Measurements from ENCODE around the gene TBL1Y. TPM values are rescaled to one million over a fixed set of nuclear protein-coding genes. Genes with fewer than 3 reads are reported as not detected.

The TBL1Y gene
- total RNA-seq, 1 donor, result not detected

DNA sequence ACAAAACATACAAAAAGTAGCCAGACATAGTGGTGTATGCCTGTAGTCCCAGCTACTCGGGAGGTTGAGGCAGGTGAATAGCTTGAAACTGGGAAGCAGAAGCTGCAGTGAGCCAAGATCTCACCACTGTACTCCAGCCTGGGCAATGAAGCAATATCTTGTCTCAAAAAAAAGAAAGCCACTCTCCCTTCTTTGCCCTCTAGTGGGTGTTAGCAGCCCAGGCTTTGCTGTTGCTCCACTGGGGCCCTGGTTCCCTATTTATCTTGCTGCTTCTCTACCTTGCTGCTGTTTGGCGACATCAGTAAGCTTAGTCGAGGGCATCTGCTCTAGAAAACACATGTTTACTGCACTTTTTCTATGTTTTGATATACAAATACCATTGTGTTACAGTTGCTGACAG lies 189.2 kb downstream of the TBL1Y start:
- H2AFZ ChIP-seq (ENCODE audit: low read length), result no peak overlapping the region
- H3K27ac ChIP-seq (ENCODE audit: low read depth, low read length), result no peak overlapping the region
- DNase-seq (ENCODE audit: insufficient read length, low spot score, missing footprints), result no peak
- TF ChIP-seq, protein P1, sequence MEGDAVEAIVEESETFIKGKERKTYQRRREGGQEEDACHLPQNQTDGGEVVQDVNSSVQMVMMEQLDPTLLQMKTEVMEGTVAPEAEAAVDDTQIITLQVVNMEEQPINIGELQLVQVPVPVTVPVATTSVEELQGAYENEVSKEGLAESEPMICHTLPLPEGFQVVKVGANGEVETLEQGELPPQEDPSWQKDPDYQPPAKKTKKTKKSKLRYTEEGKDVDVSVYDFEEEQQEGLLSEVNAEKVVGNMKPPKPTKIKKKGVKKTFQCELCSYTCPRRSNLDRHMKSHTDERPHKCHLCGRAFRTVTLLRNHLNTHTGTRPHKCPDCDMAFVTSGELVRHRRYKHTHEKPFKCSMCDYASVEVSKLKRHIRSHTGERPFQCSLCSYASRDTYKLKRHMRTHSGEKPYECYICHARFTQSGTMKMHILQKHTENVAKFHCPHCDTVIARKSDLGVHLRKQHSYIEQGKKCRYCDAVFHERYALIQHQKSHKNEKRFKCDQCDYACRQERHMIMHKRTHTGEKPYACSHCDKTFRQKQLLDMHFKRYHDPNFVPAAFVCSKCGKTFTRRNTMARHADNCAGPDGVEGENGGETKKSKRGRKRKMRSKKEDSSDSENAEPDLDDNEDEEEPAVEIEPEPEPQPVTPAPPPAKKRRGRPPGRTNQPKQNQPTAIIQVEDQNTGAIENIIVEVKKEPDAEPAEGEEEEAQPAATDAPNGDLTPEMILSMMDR (IDR thresholded peaks at IDR 0.05; ENCODE audit: extremely low read depth, low read depth, low read length), result no peak
- no peak overlapping the region for H3K4me2 ChIP-seq (ENCODE audit: insufficient read depth, low read length)
- no peaks in the 10 kb centered on the region for H3K9me3 ChIP-seq (ENCODE audit: low read depth, low read length)
- H4K20me1 ChIP-seq (ENCODE audit: insufficient read depth, low read length), result no peaks in the 10 kb centered on the region
- no peaks in the 10 kb centered on the region for H3K4me1 ChIP-seq (ENCODE audit: insufficient read depth, low read length)
- no peaks in the 10 kb centered on the region for H3K36me3 ChIP-seq (ENCODE audit: insufficient read depth, low read length)
- H3K79me2 ChIP-seq (ENCODE audit: insufficient read depth, low read length), result no peaks in the 10 kb centered on the region
- no peaks in the 10 kb centered on the region for H3K27me3 ChIP-seq (ENCODE audit: insufficient read depth, low read length)
- no peak overlapping the region for H3K4me3 ChIP-seq (ENCODE audit: insufficient read depth, low read length)

DNA sequence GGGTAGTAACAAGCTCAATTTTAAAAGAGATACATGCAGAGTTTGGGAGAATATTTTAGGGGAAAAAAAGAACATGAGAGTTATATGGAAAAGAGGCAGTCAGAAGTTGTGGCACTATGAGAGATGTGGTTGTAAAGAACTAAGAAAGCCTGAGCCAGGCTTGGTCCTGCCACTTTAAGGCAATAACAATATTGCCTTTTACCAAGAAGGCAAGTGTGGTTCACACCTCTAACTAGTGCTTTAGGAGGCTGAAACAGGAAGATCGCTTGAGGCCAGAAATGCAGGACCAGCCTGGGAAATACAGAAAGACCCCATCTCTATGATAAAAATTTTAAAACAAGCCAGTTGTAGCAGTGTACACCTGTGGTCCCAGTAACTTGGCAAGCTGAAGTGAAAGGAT lies 192.2 kb downstream of the TBL1Y start:
- Histone ChIP-seq H3K4me1 (ENCODE audit: insufficient read depth, low read length) (no peaks in the 10 kb centered on the region), H2AFZ (ENCODE audit: low read length) (no peak overlapping the region), H4K20me1 (ENCODE audit: insufficient read depth, low read length) (no peaks in the 10 kb centered on the region), H3K79me2 (ENCODE audit: insufficient read depth, low read length) (no peaks in the 10 kb centered on the region), H3K27ac (ENCODE audit: low read depth, low read length) (no peak overlapping the region), H3K4me2 (ENCODE audit: insufficient read depth, low read length) (no peak overlapping the region), H3K36me3 (ENCODE audit: insufficient read depth, low read length) (no peaks in the 10 kb centered on the region), H3K27me3 (ENCODE audit: insufficient read depth, low read length) (no peaks in the 10 kb centered on the region), H3K9me3 (ENCODE audit: low read depth, low read length) (no peaks in the 10 kb centered on the region), H3K4me3 (ENCODE audit: insufficient read depth, low read length) (no peak overlapping the region)
- TF ChIP-seq, protein P1 (IDR thresholded peaks at IDR 0.05; ENCODE audit: extremely low read depth, low read depth, low read length), result no peak
- DNase-seq (ENCODE audit: insufficient read length, low spot score, missing footprints), result no peak

DNA sequence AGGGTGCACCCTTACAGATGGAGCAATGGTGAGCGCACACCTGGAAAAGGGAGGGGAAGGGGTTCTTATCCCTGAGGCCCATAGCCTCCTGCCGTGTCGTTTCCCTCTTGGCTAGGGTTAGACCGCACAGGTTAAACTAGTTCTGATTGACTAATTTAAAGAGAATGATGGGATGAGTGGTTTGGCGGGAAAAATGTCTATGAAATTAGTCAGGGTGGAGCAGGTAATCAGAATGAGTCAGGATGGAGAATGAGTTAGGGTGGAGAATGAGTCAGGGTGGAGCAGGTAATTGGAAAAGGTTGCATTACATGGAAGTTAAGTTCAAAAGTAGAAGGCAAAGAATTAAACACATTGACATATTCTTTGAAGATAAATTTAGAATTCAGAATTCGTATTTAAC lies 196.7 kb downstream of the TBL1Y start:
- Histone ChIP-seq H3K4me1 (ENCODE audit: insufficient read depth, low read length) (no peaks in the 10 kb centered on the region), H3K4me3 (ENCODE audit: insufficient read depth, low read length) (no peak overlapping the region), H2AFZ (ENCODE audit: low read length) (no peak overlapping the region), H3K27ac (ENCODE audit: low read depth, low read length) (no peak overlapping the region), H3K9me3 (ENCODE audit: low read depth, low read length) (no peaks in the 10 kb centered on the region), H3K27me3 (ENCODE audit: insufficient read depth, low read length) (no peaks in the 10 kb centered on the region), H4K20me1 (ENCODE audit: insufficient read depth, low read length) (no peaks in the 10 kb centered on the region), H3K36me3 (ENCODE audit: insufficient read depth, low read length) (no peaks in the 10 kb centered on the region), H3K4me2 (ENCODE audit: insufficient read depth, low read length) (no peak overlapping the region), H3K79me2 (ENCODE audit: insufficient read depth, low read length) (no peaks in the 10 kb centered on the region)
- TF ChIP-seq, protein P1 (IDR thresholded peaks at IDR 0.05; ENCODE audit: extremely low read depth, low read depth, low read length), result no peak
- DNase-seq (ENCODE audit: insufficient read length, low spot score, missing footprints), result no peak

DNA sequence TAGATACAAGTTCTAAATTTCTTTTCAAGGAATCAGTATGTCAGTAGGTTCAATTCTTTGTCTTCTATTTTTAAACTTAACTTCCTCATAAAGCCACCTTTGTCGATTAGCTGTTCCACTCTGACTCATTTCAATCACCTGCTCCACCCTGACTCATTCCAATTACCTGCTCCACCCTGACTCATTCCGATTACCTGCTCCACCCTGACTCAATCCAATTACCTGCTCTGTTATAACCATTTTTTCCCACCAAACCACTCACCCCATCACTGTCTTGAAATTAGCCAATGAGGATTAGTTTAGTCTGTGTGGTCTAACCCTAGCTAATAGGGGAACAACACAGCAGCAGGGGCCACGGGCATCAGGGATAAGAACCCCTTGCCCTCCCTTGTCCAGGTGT lies 199.6 kb downstream of the TBL1Y start:
- Histone ChIP-seq H3K27ac (ENCODE audit: low read depth, low read length) (no peak overlapping the region), H3K4me2 (ENCODE audit: insufficient read depth, low read length) (no peak overlapping the region), H4K20me1 (ENCODE audit: insufficient read depth, low read length) (no peaks in the 10 kb centered on the region), H3K4me3 (ENCODE audit: insufficient read depth, low read length) (no peak overlapping the region), H3K4me1 (ENCODE audit: insufficient read depth, low read length) (no peaks in the 10 kb centered on the region), H3K27me3 (ENCODE audit: insufficient read depth, low read length) (no peaks in the 10 kb centered on the region), H3K79me2 (ENCODE audit: insufficient read depth, low read length) (no peaks in the 10 kb centered on the region), H3K36me3 (ENCODE audit: insufficient read depth, low read length) (no peaks in the 10 kb centered on the region), H3K9me3 (ENCODE audit: low read depth, low read length) (no peaks in the 10 kb centered on the region), H2AFZ (ENCODE audit: low read length) (no peak overlapping the region)
- TF ChIP-seq, protein P1 (IDR thresholded peaks at IDR 0.05; ENCODE audit: extremely low read depth, low read depth, low read length), result no peak
- DNase-seq (ENCODE audit: insufficient read length, low spot score, missing footprints), result no peak

Data from osteoblast (primary cell).